CD14-positive monocyte (primary cell): ENCODE data around the gene JARID2. TPM values are rescaled to one million over a fixed set of nuclear protein-coding genes. Genes with fewer than 3 reads are reported as not detected.

Experiments used
- DNase-seq, 3 donors: peaks; one replicate each; pipeline ENCODE4 v3.0.0-alpha.2; 2011 to 2022
- H2AFZ ChIP-seq: 2 replicates; pipeline ENCODE4 v1.6.0; 2012; ENCODE audit warnings: mild to moderate bottlenecking, low read depth, low read length, inconsistent platforms; ENCODE audit not compliant: insufficient read depth, poor library complexity, severe bottlenecking
- H3K27ac ChIP-seq, 2 donors: 1 replicate in 1 of 2; 2 replicates in 1 of 2; pipeline ENCODE4 v1.5.1; 2012 to 2013; ENCODE audit warnings: low read length in 2 of 2, control low read depth in 1 of 2, inconsistent platforms in 1 of 2, low read depth in 1 of 2, mild to moderate bottlenecking in 1 of 2
- H3K27me3 ChIP-seq, 2 donors: one replicate each; pipeline versions ENCODE4 v1.6.0 to v1.6.1; 2011 to 2013; ENCODE audit warnings: low read length in 2 of 2; ENCODE audit not compliant: control insufficient read depth in 2 of 2, insufficient read depth in 2 of 2
- H3K36me3 ChIP-seq, 2 donors: replicated peaks in 1 of 2; 1 replicate in 1 of 2; 2 replicates in 1 of 2; pipeline versions ENCODE4 v1.5.1 to v1.6.1; 2012 to 2013; ENCODE audit warnings: low read length in 2 of 2, control low read depth in 1 of 2, inconsistent platforms in 1 of 2, mild to moderate bottlenecking in 1 of 2; ENCODE audit not compliant: insufficient read depth in 2 of 2, control insufficient read depth in 1 of 2
- H3K4me1 ChIP-seq, 2 donors: 1 replicate in 1 of 2; 2 replicates in 1 of 2; pipeline versions ENCODE4 v1.5.1 to v1.6.1; 2012 to 2013; ENCODE audit warnings: low read length in 2 of 2, control low read depth in 1 of 2, inconsistent platforms in 1 of 2, mild to moderate bottlenecking in 1 of 2, moderate library complexity in 1 of 2; ENCODE audit not compliant: insufficient read depth in 2 of 2, control insufficient read depth in 1 of 2
- H3K4me2 ChIP-seq: replicated peaks from 2 replicates; pipeline ENCODE3; 2012; ENCODE audit warnings: low read length, moderate library complexity, mild to moderate bottlenecking; ENCODE audit not compliant: poor library complexity, severe bottlenecking; ENCODE audit errors: extremely low read depth
- H3K4me3 ChIP-seq, 3 experiments: fragments of 200-600 bp in 1 of 3; sonication (generic) in 1 of 3; replicated peaks in 1 of 3; 1 replicate in 2 of 3; 2 replicates in 1 of 3; pipeline ENCODE4 v1.5.1; 2011 to 2013; ENCODE audit warnings: low read length in 3 of 3, mild to moderate bottlenecking in 3 of 3, control low read depth in 2 of 3, low read depth in 2 of 3, inconsistent platforms in 1 of 3, moderate library complexity in 1 of 3
- H3K79me2 ChIP-seq: 2 replicates; pipeline ENCODE4 v1.6.0; 2012; ENCODE audit warnings: mild to moderate bottlenecking, control low read depth, inconsistent platforms, low read length, moderate library complexity; ENCODE audit not compliant: insufficient read depth
- H3K9ac ChIP-seq: 2 replicates; pipeline ENCODE4 v1.6.0; 2017; ENCODE audit warnings: low read length, mild to moderate bottlenecking; ENCODE audit not compliant: insufficient read depth, poor library complexity, severe bottlenecking
- H3K9me3 ChIP-seq, 2 donors: replicated peaks in 1 of 2; 1 replicate in 1 of 2; 2 replicates in 1 of 2; pipeline versions ENCODE4 v1.5.1 to v1.6.1; 2012 to 2013; ENCODE audit warnings: low read length in 2 of 2, control low read depth in 1 of 2; ENCODE audit not compliant: control insufficient read depth in 1 of 2, insufficient read depth in 1 of 2
- H4K20me1 ChIP-seq: 2 replicates; pipeline ENCODE4 v1.6.0; 2012; ENCODE audit warnings: mild to moderate bottlenecking, low read length, control low read depth, moderate library complexity; ENCODE audit not compliant: insufficient read depth
- H3K27ac Mint-ChIP-seq, 7 donors: one replicate each; pipeline ENCODE4 v1.8.0; 2020; ENCODE audit warnings: mild to moderate bottlenecking in 7 of 7, mixed read lengths in 7 of 7, moderate library complexity in 6 of 7, inconsistent platforms in 2 of 7
- H3K27me3 Mint-ChIP-seq, 3 donors: one replicate each; pipeline ENCODE4 v1.8.0; 2021 to 2022; ENCODE audit warnings: low read depth in 3 of 3, mild to moderate bottlenecking in 3 of 3, mixed read lengths in 3 of 3, moderate library complexity in 3 of 3, inconsistent platforms in 1 of 3
- H3K36me3 Mint-ChIP-seq, 2 donors: one replicate each; pipeline ENCODE4 v1.8.0; 2020; ENCODE audit warnings: mixed read lengths in 2 of 2, inconsistent platforms in 1 of 2, mild to moderate bottlenecking in 1 of 2
- H3K4me1 Mint-ChIP-seq: one replicate; pipeline ENCODE4 v1.8.0; 2020; ENCODE audit warnings: mild to moderate bottlenecking, mixed read lengths
- H3K4me3 Mint-ChIP-seq, 2 donors: one replicate each; pipeline ENCODE4 v1.8.0; 2020; ENCODE audit warnings: mild to moderate bottlenecking in 2 of 2, mixed read lengths in 2 of 2, moderate library complexity in 1 of 2
- H3K9me3 Mint-ChIP-seq, 7 donors: one replicate each; pipeline ENCODE4 v1.8.0; 2020 to 2022; ENCODE audit warnings: mixed read lengths in 7 of 7, mild to moderate bottlenecking in 6 of 7, moderate library complexity in 6 of 7, inconsistent platforms in 2 of 7
- WGBS: methylation state at CpG from one replicate; pipeline ENCODE4 v1.1.5; 2013; ENCODE audit warnings: missing lambda C conversion rate; ENCODE audit not compliant: insufficient coverage; 5-methylcytosine and 5-hydroxymethylcytosine counted together
- intact Hi-C, 2 donors: fragments of 100-400 bp; cut with micrococcal nuclease; formaldehyde crosslinking; loops; one replicate each; pipeline versions ENCODE4 v1.15.0 to v1.15.1; 2023
- polyA plus RNA-seq, 3 donors: library from polyadenylated mRNA; depleted of rRNA in 1 of 3; unstranded in 2 of 3; stranded (reverse) in 1 of 3; fragments of 300-500 nt in 2 of 3; fragments of >200 nt in 1 of 3; fragmentation: Illumina TruSeq in 2 of 3; gene quantifications; 1 replicate in 2 of 3; 2 replicates in 1 of 3; pipeline ENCODE4 v1.2.3, GENCODE V29; 2012 to 2021
- TF ChIP-seq, protein P1 (sequence below): fragments of 200-600 bp; IDR thresholded peaks from one replicate; pipeline ENCODE4 v1.8.0; 2022; ENCODE audit warnings: antibody characterized with exemption, mild to moderate bottlenecking

Gene JARID2
- polyA plus RNA-seq, 3 donors, result 6.8 to 17.5 (median 12.5) TPM

DNA sequence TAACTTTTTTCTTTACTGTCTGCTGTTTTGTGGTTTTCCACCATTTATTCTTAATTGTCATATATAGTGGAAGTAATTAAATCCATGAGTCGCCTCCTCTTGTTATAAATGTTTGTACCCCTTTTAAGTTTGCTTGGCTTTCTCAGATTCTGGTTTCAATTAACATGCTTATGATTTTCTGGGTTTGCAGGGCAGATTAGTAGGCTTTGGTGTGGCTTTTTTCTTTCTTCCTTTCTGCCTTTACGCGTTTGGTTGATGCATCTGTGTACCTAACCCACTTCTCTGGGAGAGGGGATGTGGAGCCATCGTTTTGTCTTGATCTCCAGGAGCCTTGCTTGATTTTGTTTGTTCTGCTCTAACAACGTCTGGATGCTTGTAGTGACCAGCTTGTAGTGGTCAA, 100.4 kb downstream of the JARID2 start:
- Mint-ChIP-seq H3K4me1 (peaks cover 84% of the 10 kb centered on the region), H3K4me3 (no peak overlapping the region), H3K27ac (peak overlapping the region in 2 of 7 donors; percentile 7 to 72), H3K9me3 (no peaks in the 10 kb centered on the region), H3K27me3 (no peaks in the 10 kb centered on the region), H3K36me3 (peaks cover 13 to 22% of the 10 kb centered on the region in 2 donors)
- Histone ChIP-seq H3K9me3 (no peaks in the 10 kb centered on the region), H3K9ac (no peak overlapping the region), H3K27me3 (no peaks in the 10 kb centered on the region), H3K4me2 (no peak overlapping the region), H3K79me2 (peaks cover 100% of the 10 kb centered on the region), H3K4me1 (peaks cover 46 to 55% of the 10 kb centered on the region in 2 donors), H3K36me3 (peaks cover 0 to 8% of the 10 kb centered on the region in 2 donors), H4K20me1 (peaks cover 100% of the 10 kb centered on the region), H2AFZ (no peak overlapping the region), H3K4me3 (no peak overlapping the region), H3K27ac (no peak overlapping the region)
- TF ChIP-seq, protein P1, sequence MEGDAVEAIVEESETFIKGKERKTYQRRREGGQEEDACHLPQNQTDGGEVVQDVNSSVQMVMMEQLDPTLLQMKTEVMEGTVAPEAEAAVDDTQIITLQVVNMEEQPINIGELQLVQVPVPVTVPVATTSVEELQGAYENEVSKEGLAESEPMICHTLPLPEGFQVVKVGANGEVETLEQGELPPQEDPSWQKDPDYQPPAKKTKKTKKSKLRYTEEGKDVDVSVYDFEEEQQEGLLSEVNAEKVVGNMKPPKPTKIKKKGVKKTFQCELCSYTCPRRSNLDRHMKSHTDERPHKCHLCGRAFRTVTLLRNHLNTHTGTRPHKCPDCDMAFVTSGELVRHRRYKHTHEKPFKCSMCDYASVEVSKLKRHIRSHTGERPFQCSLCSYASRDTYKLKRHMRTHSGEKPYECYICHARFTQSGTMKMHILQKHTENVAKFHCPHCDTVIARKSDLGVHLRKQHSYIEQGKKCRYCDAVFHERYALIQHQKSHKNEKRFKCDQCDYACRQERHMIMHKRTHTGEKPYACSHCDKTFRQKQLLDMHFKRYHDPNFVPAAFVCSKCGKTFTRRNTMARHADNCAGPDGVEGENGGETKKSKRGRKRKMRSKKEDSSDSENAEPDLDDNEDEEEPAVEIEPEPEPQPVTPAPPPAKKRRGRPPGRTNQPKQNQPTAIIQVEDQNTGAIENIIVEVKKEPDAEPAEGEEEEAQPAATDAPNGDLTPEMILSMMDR, result no peak
- no peak for DNase-seq
- no CpG with 5 or more reads among the region's 5 CpGs for WGBS
- intact Hi-C loops, result no loop called here

DNA sequence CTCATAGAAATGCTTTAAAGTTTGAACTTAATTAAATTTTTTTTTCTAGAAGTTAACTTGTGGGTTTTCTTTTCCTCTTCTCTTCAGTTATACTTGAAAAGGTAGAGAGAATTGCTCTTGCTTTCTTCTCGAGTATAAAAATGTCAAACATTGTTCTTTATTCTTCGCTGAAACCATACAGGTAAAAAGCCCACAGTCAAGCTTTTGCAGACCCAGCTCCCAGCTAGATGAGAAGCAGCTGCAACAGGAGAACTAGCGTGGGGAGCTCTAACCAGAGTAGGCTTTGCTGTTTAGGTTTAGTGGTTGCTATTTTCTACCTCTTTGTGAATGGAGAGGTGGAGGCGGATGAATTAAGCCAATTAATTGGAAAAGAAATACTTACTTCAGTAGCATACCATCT, 102.7 kb downstream of the JARID2 start:
- H3K4me3 Mint-ChIP-seq, result no peak overlapping the region
- no peaks in the 10 kb centered on the region for H3K9me3 Mint-ChIP-seq
- Histone ChIP-seq H3K9me3 (no peaks in the 10 kb centered on the region), H3K9ac (no peak overlapping the region), H2AFZ (no peak overlapping the region), H3K4me1 (peaks cover 51 to 54% of the 10 kb centered on the region in 2 donors), H3K4me2 (no peak overlapping the region), H3K27ac (no peak overlapping the region), H4K20me1 (peaks cover 100% of the 10 kb centered on the region), H3K4me3 (no peak overlapping the region), H3K27me3 (no peaks in the 10 kb centered on the region), H3K36me3 (peaks cover 0 to 8% of the 10 kb centered on the region in 2 donors), H3K79me2 (peaks cover 100% of the 10 kb centered on the region)
- no peak overlapping the region for H3K27ac Mint-ChIP-seq
- TF ChIP-seq, protein P1, result no peak
- H3K36me3 Mint-ChIP-seq, result peaks cover 9 to 23% of the 10 kb centered on the region in 2 donors
- H3K4me1 Mint-ChIP-seq, result peaks cover 88% of the 10 kb centered on the region
- intact Hi-C loops, result no loop called here
- H3K27me3 Mint-ChIP-seq, result no peaks in the 10 kb centered on the region
- no peak for DNase-seq
- WGBS, result no CpG with 5 or more reads among the region's 4 CpGs
